GM12892 (cell line): ENCODE measurements around the gene IL17RA.

ENCODE experiments used
- POLR2A ChIP-seq: IDR thresholded peaks from 2 replicates; pipeline ENCODE4 v1.6.1; 2011; ENCODE audit warnings: low read depth, low read length, control low read depth
- POLR2AphosphoS5 ChIP-seq: IDR thresholded peaks from 2 replicates; pipeline ENCODE4 v1.6.1; 2011; ENCODE audit warnings: low read depth, low read length, control low read depth
- TAF1 ChIP-seq: IDR thresholded peaks from 2 replicates; pipeline ENCODE4 v1.6.1; 2011; ENCODE audit warnings: low read depth, mild to moderate bottlenecking, control low read depth, low read length, borderline replicate concordance

- TF ChIP-seq POLR2A: no peak
- TF ChIP-seq TAF1: no peak
- TF ChIP-seq POLR2AphosphoS5: no peak
Measured at GRCh38 chr22:17063411-17064106, 21.2 kb upstream of the IL17RA start.
